Kasumi-1 (cell line): ENCODE measurements around the gene FAM180A.
"Not testable (repeated sequence)": the region's sequence is repeated elsewhere in the genome, so short reads cannot be mapped to it uniquely, and the experiment has no call there.

Source experiments
- DNase-seq, 2 experiments: peaks; one replicate each; lab custom pipeline; 2025; lab: John Stamatoyannopoulos, UW

Gene FAM180A

GRCh38 chr7:135741905-135742304, 6.7 kb downstream of the FAM180A start:
- DNase-seq: no peak

GRCh38 chr7:135740889-135741288, 7.7 kb downstream of the FAM180A start:
- no peak for DNase-seq

GRCh38 chr7:135737306-135737647, 11.3 kb downstream of the FAM180A start:
- DNase-seq: not testable (repeated sequence)

GRCh38 chr7:135736586-135737305, 11.9 kb downstream of the FAM180A start:
- DNase-seq: no peak

- no peak for DNase-seq
These were observed 14.3 kb downstream of the FAM180A start for GRCh38 chr7:135734343-135734689.

- no peak for DNase-seq
These were observed 14.8 kb downstream of the FAM180A start for GRCh38 chr7:135733603-135734342.

- DNase-seq: no peak
These were observed 17.5 kb downstream of the FAM180A start for GRCh38 chr7:135731131-135731530.

- no peak for DNase-seq
These were observed 19.4 kb downstream of the FAM180A start for GRCh38 chr7:135729230-135729629.

- no peak for DNase-seq
These were observed 20.4 kb downstream of the FAM180A start, which contains the start of gene SLC13A4 for GRCh38 chr7:135728136-135728669. TSS of gene SLC13A4 (minus strand) at chr7:135728186. CDS start at chr7:135727496, 690 bp downstream.

- no peak for DNase-seq
These were observed 21.5 kb downstream of the FAM180A start for GRCh38 chr7:135726911-135727673.

- DNase-seq: no peak
These were observed 22.3 kb downstream of the FAM180A start for GRCh38 chr7:135726276-135726788.

GRCh38 chr7:135723411-135723810, 25.2 kb downstream of the FAM180A start:
- DNase-seq: no peak

- DNase-seq: no peak
These were observed 27.3 kb downstream of the FAM180A start for GRCh38 chr7:135721198-135721820.

- DNase-seq: no peak
These were observed 28.9 kb downstream of the FAM180A start for GRCh38 chr7:135719688-135720087.

- no peak for DNase-seq
These were observed 29.7 kb downstream of the FAM180A start for GRCh38 chr7:135718794-135719437.

- no peak for DNase-seq
These were observed 30.4 kb downstream of the FAM180A start for GRCh38 chr7:135718219-135718618.

- DNase-seq: no peak
These were observed 30.9 kb downstream of the FAM180A start for GRCh38 chr7:135717693-135718092.

- DNase-seq: no peak
These were observed 31.9 kb downstream of the FAM180A start for GRCh38 chr7:135716677-135717238.

- DNase-seq: no peak
These were observed 32.9 kb downstream of the FAM180A start for GRCh38 chr7:135715673-135716072.

GRCh38 chr7:135715055-135715522, 33.5 kb downstream of the FAM180A start:
- no peak for DNase-seq

- DNase-seq: no peak
These were observed 34.0 kb downstream of the FAM180A start for GRCh38 chr7:135714534-135715009.
